Measurements from ENCODE around the gene SEZ6.

The SEZ6 gene

GRCh38 chr17:29007456-29007855, 1.6 kb upstream of the SEZ6 start:
- TF ChIP-seq, protein P1, sequence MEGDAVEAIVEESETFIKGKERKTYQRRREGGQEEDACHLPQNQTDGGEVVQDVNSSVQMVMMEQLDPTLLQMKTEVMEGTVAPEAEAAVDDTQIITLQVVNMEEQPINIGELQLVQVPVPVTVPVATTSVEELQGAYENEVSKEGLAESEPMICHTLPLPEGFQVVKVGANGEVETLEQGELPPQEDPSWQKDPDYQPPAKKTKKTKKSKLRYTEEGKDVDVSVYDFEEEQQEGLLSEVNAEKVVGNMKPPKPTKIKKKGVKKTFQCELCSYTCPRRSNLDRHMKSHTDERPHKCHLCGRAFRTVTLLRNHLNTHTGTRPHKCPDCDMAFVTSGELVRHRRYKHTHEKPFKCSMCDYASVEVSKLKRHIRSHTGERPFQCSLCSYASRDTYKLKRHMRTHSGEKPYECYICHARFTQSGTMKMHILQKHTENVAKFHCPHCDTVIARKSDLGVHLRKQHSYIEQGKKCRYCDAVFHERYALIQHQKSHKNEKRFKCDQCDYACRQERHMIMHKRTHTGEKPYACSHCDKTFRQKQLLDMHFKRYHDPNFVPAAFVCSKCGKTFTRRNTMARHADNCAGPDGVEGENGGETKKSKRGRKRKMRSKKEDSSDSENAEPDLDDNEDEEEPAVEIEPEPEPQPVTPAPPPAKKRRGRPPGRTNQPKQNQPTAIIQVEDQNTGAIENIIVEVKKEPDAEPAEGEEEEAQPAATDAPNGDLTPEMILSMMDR (IDR thresholded peaks at IDR 0.05; ENCODE audit: control insufficient read depth, insufficient read depth, low read depth, low read length, missing control alignments) = no peak

GRCh38 chr17:29004081-29004692, 1.6 kb downstream of the SEZ6 start:
- no peak for DNase-seq (ENCODE audit: low read depth)
- no peak overlapping the region for H3K4me3 ChIP-seq (ENCODE audit: control insufficient read depth, low read depth, low read length)
- TF ChIP-seq, protein P1 (IDR thresholded peaks at IDR 0.05; ENCODE audit: control insufficient read depth, insufficient read depth, low read depth, low read length, missing control alignments) = no peak

More at GRCh38 chr17:29007456-29007855, 1.6 kb upstream of the SEZ6 start:
- no peak for DNase-seq (ENCODE audit: low read depth)
- H3K4me3 ChIP-seq (ENCODE audit: control insufficient read depth, low read depth, low read length) = no peak overlapping the region

GRCh38 chr17:29003289-29003688, 2.5 kb downstream of the SEZ6 start:
- H3K4me3 ChIP-seq (ENCODE audit: control insufficient read depth, low read depth, low read length) = no peak overlapping the region
- TF ChIP-seq, protein P1 (IDR thresholded peaks at IDR 0.05; ENCODE audit: control insufficient read depth, insufficient read depth, low read depth, low read length, missing control alignments) = no peak
- DNase-seq (ENCODE audit: low read depth) = no peak

DNA sequence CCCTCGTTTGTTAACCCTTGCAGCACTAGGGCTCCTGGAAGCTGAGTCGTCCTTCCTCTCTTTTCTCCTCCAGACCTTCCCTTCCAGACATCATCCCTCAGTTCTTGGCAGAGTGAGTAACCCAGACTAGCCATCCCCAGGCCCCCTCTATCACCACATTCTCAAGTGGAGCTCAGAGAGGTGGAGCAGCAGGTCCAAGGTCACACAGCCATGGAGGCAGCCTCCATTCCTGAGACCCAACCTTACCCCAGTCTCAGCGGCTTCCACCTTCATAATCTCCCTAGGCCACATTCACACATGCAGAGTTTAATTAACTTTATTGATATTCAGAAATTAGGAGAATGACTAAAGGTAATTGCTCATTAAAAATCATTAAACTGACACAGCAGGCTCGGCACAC, 3.0 kb downstream of the SEZ6 start:
- H3K4me3 ChIP-seq (ENCODE audit: control insufficient read depth, low read depth, low read length) = no peak overlapping the region
- TF ChIP-seq, protein P1 (IDR thresholded peaks at IDR 0.05; ENCODE audit: control insufficient read depth, insufficient read depth, low read depth, low read length, missing control alignments) = no peak
- DNase-seq (ENCODE audit: low read depth) = no peak

DNA sequence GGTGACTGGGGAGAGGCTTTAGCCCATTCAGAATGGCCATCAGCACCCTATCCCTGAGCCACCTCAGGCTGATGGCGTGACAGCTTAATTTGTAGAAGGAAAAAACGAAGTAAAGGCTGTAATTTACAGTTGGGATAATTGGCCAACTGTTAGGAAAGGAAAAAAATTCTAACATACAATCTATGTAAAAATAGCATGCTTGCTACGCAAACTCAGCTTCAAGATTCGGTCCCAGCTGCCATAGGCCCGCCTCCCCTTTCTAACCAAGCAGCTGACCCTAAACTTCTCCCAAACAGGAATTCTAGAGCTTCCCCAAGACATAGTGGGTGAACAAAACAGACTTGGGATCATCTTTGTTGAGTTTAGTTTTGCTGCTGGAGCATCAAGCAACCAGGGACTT, 4.9 kb downstream of the SEZ6 start:
- DNase-seq (ENCODE audit: low read depth) = no peak
- no peak overlapping the region for H3K4me3 ChIP-seq (ENCODE audit: control insufficient read depth, low read depth, low read length)
- TF ChIP-seq, protein P1 (IDR thresholded peaks at IDR 0.05; ENCODE audit: control insufficient read depth, insufficient read depth, low read depth, low read length, missing control alignments) = no peak

GRCh38 chr17:28999206-28999605, 6.6 kb downstream of the SEZ6 start:
- no peak overlapping the region for H3K4me3 ChIP-seq (ENCODE audit: control insufficient read depth, low read depth, low read length)
- DNase-seq (ENCODE audit: low read depth) = no peak
- TF ChIP-seq, protein P1 (IDR thresholded peaks at IDR 0.05; ENCODE audit: control insufficient read depth, insufficient read depth, low read depth, low read length, missing control alignments) = no peak

All from AG09309 (cell line).